Measurements from ENCODE around the gene DBI. TPM values are rescaled to one million over a fixed set of nuclear protein-coding genes. Genes with fewer than 3 reads are reported as not detected.
A peak's percentile ranks its signal among the peaks of the same experiment; 100 is the strongest.
"Not testable (repeated sequence)": the region's sequence is repeated elsewhere in the genome, so short reads cannot be mapped to it uniquely, and the experiment has no call there.

DBI gene
- total RNA-seq, 1 donor = 117 TPM

- no peak for DNase-seq (ENCODE audit: low read depth)
- TF ChIP-seq CTCF (IDR thresholded peaks at IDR 0.05; ENCODE audit: insufficient read depth, low read depth, low read length) = no peak
- no peak overlapping the region for H3K4me3 ChIP-seq (ENCODE audit: low read depth, low read length)
Measured at GRCh38 chr2:119393971-119394748, 27.4 kb downstream of the DBI start.

GRCh38 chr2:119397196-119397595 lies 30.4 kb downstream of the DBI start:
- H3K4me3 ChIP-seq (ENCODE audit: low read depth, low read length) = no peak overlapping the region
- no peak for DNase-seq (ENCODE audit: low read depth)
- TF ChIP-seq CTCF (IDR thresholded peaks at IDR 0.05; ENCODE audit: insufficient read depth, low read depth, low read length) = no peak

DNA sequence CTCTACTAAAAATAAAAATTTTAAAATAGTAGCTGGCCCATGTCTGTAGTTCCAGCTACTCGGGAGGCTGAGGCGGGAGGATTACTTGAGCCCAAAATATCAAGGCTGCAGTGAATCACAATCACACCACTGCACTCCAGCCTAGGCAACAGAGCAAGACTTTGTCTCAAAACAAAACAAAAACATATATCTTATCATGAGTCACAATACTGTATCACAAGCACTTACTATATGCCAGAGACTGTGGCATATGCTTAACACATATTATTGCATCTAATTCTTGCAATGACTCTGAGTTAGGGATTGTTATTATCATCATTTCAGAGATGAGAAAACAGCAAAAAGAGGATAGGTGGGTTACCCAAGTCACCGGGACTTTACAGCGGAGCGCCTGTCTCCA lies 35.3 kb downstream of the DBI start:
- no peak for TF ChIP-seq CTCF (IDR thresholded peaks at IDR 0.05; ENCODE audit: insufficient read depth, low read depth, low read length)
- DNase-seq (ENCODE audit: low read depth) = no peak
- H3K4me3 ChIP-seq (ENCODE audit: low read depth, low read length) = no peak overlapping the region

DNA sequence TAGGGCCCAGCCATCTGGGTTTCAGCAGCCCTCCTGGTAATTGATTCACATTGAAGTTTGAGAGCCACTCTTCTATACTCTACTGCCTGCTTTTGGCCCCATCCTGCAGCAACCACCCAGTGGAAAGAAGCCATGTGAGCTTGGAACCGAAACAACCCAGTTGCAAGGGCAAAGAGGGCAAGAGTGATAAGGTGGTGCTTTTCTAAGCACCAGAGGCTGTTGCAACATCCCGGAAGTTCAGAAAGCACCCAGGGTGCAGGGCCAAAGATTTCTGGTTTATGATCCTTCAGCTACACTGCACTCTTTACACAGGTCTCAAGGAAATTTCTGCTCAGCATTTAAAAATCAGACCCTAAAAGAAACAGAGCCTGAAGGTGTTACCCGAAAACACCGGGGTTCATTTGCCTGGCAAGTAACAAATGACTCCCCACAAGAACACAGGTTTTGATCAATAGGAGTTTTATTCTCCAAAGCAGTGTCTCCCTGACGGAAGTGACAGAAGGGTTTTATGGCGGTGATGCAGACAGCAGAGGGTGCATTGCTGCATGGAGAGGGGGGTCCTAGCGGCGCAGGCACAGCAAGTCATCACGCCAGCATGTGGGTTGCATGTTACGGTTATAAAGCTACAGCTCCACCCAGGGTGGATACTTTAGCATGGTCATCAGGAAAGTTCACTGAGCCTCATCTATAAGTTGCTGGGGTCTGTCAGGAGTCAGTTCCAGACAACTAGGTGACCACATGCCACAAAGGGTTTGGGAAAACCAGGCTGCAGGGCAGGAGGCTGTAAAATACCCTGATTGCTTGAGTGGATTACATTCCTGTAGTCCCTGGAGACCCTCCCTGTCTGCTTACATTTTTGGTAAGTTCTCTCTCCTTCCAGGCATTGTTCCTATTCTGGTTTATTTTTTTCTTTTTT lies 36.1 kb downstream of the DBI start:
- no peak for TF ChIP-seq CTCF (IDR thresholded peaks at IDR 0.05; ENCODE audit: insufficient read depth, low read depth, low read length)
- H3K4me3 ChIP-seq (ENCODE audit: low read depth, low read length) = no peak overlapping the region
- DNase-seq (ENCODE audit: low read depth) = peak; percentile 20

- H3K4me3 ChIP-seq (ENCODE audit: low read depth, low read length); DNase-seq (ENCODE audit: low read depth): not testable (repeated sequence)
Measured at GRCh38 chr2:119403618-119404017, 36.8 kb downstream of the DBI start.

- H3K4me3 ChIP-seq (ENCODE audit: low read depth, low read length) = no peak overlapping the region
- no peak for TF ChIP-seq CTCF (IDR thresholded peaks at IDR 0.05; ENCODE audit: insufficient read depth, low read depth, low read length)
- DNase-seq (ENCODE audit: low read depth) = no peak
Measured at GRCh38 chr2:119405151-119405550, 38.4 kb downstream of the DBI start.

Data from fibroblast of villous mesenchyme (primary cell).